ENCODE measurements around the gene TMEM108. TPM values are rescaled to one million over a fixed set of nuclear protein-coding genes. Genes with fewer than 3 reads are reported as not detected.

The TMEM108 gene
- total RNA-seq, 1 experiment from 2014 or later: not detected

GRCh38 chr3:133280586-133280985 lies 242.4 kb downstream of the TMEM108 start:
- POLR2A ChIA-PET: no interaction called here
- CTCF ChIA-PET: interaction anchor here (1.4 kb wide), 1 partner anchor 13 kb away, joined by 4 read pairs; no protein-coding TSS in a partner anchor

GRCh38 chr3:133282236-133282635 lies 244.0 kb downstream of the TMEM108 start:
- intact Hi-C loops (cut with micrococcal nuclease): no loop called here
- DNase-seq (ENCODE audit: unreplicated experiment): no peak
- Mint-ChIP-seq H3K4me3 (ENCODE audit: unreplicated experiment) (no peak overlapping the region), H3K4me1 (ENCODE audit: insufficient read depth, unreplicated experiment) (no peaks in the 10 kb centered on the region), H3K27ac (ENCODE audit: low read depth, unreplicated experiment) (no peak overlapping the region), H3K36me3 (ENCODE audit: insufficient read depth, unreplicated experiment) (no peaks in the 10 kb centered on the region), H3K9me3 (ENCODE audit: unreplicated experiment) (no peaks in the 10 kb centered on the region), H3K27me3 (ENCODE audit: insufficient read depth, unreplicated experiment) (peaks cover 20% of the 10 kb centered on the region)
- ChIA-PET CTCF (interaction anchor here (0.6 to 0.7 kb wide), 3 partner anchors 54 to 143 kb away, joined by 3 read pairs; no protein-coding TSS in a partner anchor), POLR2A (no interaction called here)
- TF ChIP-seq CTCF (IDR thresholded peaks at IDR 0.05; ENCODE audit: unreplicated experiment): no peak
- no TSS peak for BruUV-seq (replicated peaks)

More at GRCh38 chr3:133280586-133280985, 242.4 kb downstream of the TMEM108 start:
- no peak overlapping the region for H3K27ac Mint-ChIP-seq (ENCODE audit: low read depth, unreplicated experiment)
- no peak for DNase-seq (ENCODE audit: unreplicated experiment)
- no peaks in the 10 kb centered on the region for H3K36me3 Mint-ChIP-seq (ENCODE audit: insufficient read depth, unreplicated experiment)
- H3K4me1 Mint-ChIP-seq (ENCODE audit: insufficient read depth, unreplicated experiment): no peaks in the 10 kb centered on the region
- no peaks in the 10 kb centered on the region for H3K9me3 Mint-ChIP-seq (ENCODE audit: unreplicated experiment)
- no peak for TF ChIP-seq CTCF (IDR thresholded peaks at IDR 0.05; ENCODE audit: unreplicated experiment)
- no peak overlapping the region for H3K4me3 Mint-ChIP-seq (ENCODE audit: unreplicated experiment)
- intact Hi-C loops (cut with micrococcal nuclease): no loop called here
- peaks cover 20% of the 10 kb centered on the region for H3K27me3 Mint-ChIP-seq (ENCODE audit: insufficient read depth, unreplicated experiment)
- no TSS peak for BruUV-seq (replicated peaks)

- Mint-ChIP-seq H3K27me3 (ENCODE audit: insufficient read depth, unreplicated experiment) (peaks cover 20% of the 10 kb centered on the region), H3K9me3 (ENCODE audit: unreplicated experiment) (no peaks in the 10 kb centered on the region), H3K4me3 (ENCODE audit: unreplicated experiment) (no peak overlapping the region), H3K36me3 (ENCODE audit: insufficient read depth, unreplicated experiment) (no peaks in the 10 kb centered on the region), H3K4me1 (ENCODE audit: insufficient read depth, unreplicated experiment) (no peaks in the 10 kb centered on the region), H3K27ac (ENCODE audit: low read depth, unreplicated experiment) (no peak overlapping the region)
- DNase-seq (ENCODE audit: unreplicated experiment): no peak
- POLR2A ChIA-PET: no interaction called here
- no peak for TF ChIP-seq CTCF (IDR thresholded peaks at IDR 0.05; ENCODE audit: unreplicated experiment)
- CTCF ChIA-PET: interaction anchor here (0.6 kb wide), 1 partner anchor 16 kb away, joined by 3 read pairs; no protein-coding TSS in a partner anchor
- no TSS peak for BruUV-seq (replicated peaks)
- intact Hi-C loops (cut with micrococcal nuclease): no loop called here
These were observed 246.0 kb downstream of the TMEM108 start for GRCh38 chr3:133283958-133284807.

- no peak for TF ChIP-seq CTCF (IDR thresholded peaks at IDR 0.05; ENCODE audit: unreplicated experiment)
- DNase-seq (ENCODE audit: unreplicated experiment): no peak
These were observed 251.1 kb downstream of the TMEM108 start for GRCh38 chr3:133289322-133289721.

More at GRCh38 chr3:133289322-133289721, 251.1 kb downstream of the TMEM108 start:
- ChIA-PET POLR2A (no interaction called here), CTCF (interaction anchor here (0.6 to 0.7 kb wide), 2 partner anchors 23 to 151 kb away, joined by 3 read pairs; no protein-coding TSS in a partner anchor)
- Mint-ChIP-seq H3K36me3 (ENCODE audit: insufficient read depth, unreplicated experiment) (no peaks in the 10 kb centered on the region), H3K27ac (ENCODE audit: low read depth, unreplicated experiment) (no peak overlapping the region), H3K9me3 (ENCODE audit: unreplicated experiment) (no peaks in the 10 kb centered on the region), H3K4me1 (ENCODE audit: insufficient read depth, unreplicated experiment) (no peaks in the 10 kb centered on the region), H3K4me3 (ENCODE audit: unreplicated experiment) (no peak overlapping the region), H3K27me3 (ENCODE audit: insufficient read depth, unreplicated experiment) (no peaks in the 10 kb centered on the region)
- no TSS peak for BruUV-seq (replicated peaks)
- intact Hi-C loops (cut with micrococcal nuclease): no loop called here
